Heart left ventricle (tissue), 16 donors: ENCODE data around the gene AICDA. TPM values are rescaled to one million over a fixed set of nuclear protein-coding genes. Genes with fewer than 3 reads are reported as not detected.
"Not testable (repeated sequence)": the region's sequence is repeated elsewhere in the genome, so short reads cannot be mapped to it uniquely, and the experiment has no call there.

Source experiments
- ATAC-seq, 4 donors: fragments of 200-7000 bp; cut with Tn5 transposase; one replicate each; pipeline ENCODE4 v1.9.1; 2020 to 2022; ENCODE audit warnings: moderate library complexity in 4 of 4, mild to moderate bottlenecking in 3 of 4, moderate number of reproducible peaks in 1 of 4
- DNase-seq, 5 donors: peaks; one replicate each; pipeline ENCODE4 v3.0.0-alpha.2; 2020
- H3K27ac ChIP-seq, 12 donors: fragments of 200-600 bp; sonication (generic) in 4 of 12; one replicate each; pipeline versions ENCODE4 v1.5.0 to v1.8.0; 2016 to 2022; ENCODE audit warnings: mild to moderate bottlenecking in 2 of 12
- H3K27me3 ChIP-seq, 9 donors: fragments of 200-600 bp; sonication (generic) in 2 of 9; one replicate each; pipeline versions ENCODE4 v1.5.1 to v1.8.0; 2016 to 2022; ENCODE audit warnings: mild to moderate bottlenecking in 3 of 9
- H3K36me3 ChIP-seq, 9 donors: fragments of 200-600 bp; sonication (generic) in 2 of 9; one replicate each; pipeline versions ENCODE4 v1.5.0 to v1.8.0; 2018 to 2022; ENCODE audit warnings: mild to moderate bottlenecking in 2 of 9
- H3K4me1 ChIP-seq, 12 donors: fragments of 200-600 bp; sonication (generic) in 4 of 12; one replicate each; pipeline versions ENCODE4 v1.5.0 to v1.8.0; 2016 to 2022; ENCODE audit warnings: mild to moderate bottlenecking in 3 of 12
- H3K4me3 ChIP-seq, 12 donors: fragments of 200-600 bp; sonication (generic) in 4 of 12; one replicate each; pipeline versions ENCODE4 v1.5.0 to v1.8.0; 2017 to 2022; ENCODE audit warnings: mild to moderate bottlenecking in 9 of 12, moderate library complexity in 4 of 12
- H3K9me3 ChIP-seq, 12 donors: fragments of 200-600 bp; sonication (generic) in 4 of 12; one replicate each; pipeline versions ENCODE4 v1.5.0 to v1.8.0; 2016 to 2022; ENCODE audit warnings: mild to moderate bottlenecking in 1 of 12
- CTCF ChIP-seq, 12 donors: fragments of 200-600 bp; sonication (generic) in 4 of 12; IDR thresholded peaks; one replicate each; pipeline versions ENCODE4 v1.5.0 to v1.8.0; 2018 to 2022; ENCODE audit warnings: antibody characterized with exemption in 12 of 12, mild to moderate bottlenecking in 5 of 12
- POLR2A ChIP-seq, 2 donors: fragments of 450-650 bp; IDR thresholded peaks; one replicate each; pipeline ENCODE4 v1.6.1; 2017; ENCODE audit warnings: antibody characterized with exemption in 2 of 2, mild to moderate bottlenecking in 2 of 2, moderate library complexity in 2 of 2
- WGBS, 4 donors: extraction: QIAGEN DNeasy Blood & Tissue Kit in 2 of 4; methylation state at CpG; one replicate each; pipeline versions ENCODE4 v1.1.5 to v1.1.7; 2013 to 2018; 5-methylcytosine and 5-hydroxymethylcytosine counted together
- intact Hi-C, 10 donors: fragments of 100-400 bp; cut with DNase I; formaldehyde crosslinking; loops; one replicate each; pipeline versions ENCODE4 v1.11.1 to v1.14.2; 2022
- polyA plus RNA-seq, 2 donors: library from polyadenylated mRNA; stranded (reverse); fragments of 200-250 nt; gene quantifications; one replicate each; pipeline ENCODE4 v1.2.3, GENCODE V29; 2013
- total RNA-seq, 9 donors: library from RNA; depleted of rRNA in 2 of 9; stranded (reverse); fragments of >200 nt in 2 of 9; fragmentation: NEBNext Ultra II Directional in 3 of 9; extraction: Animal tissue kit (Norgen Biotek cat#: 25700) in 3 of 9; gene quantifications; one replicate each; pipeline versions ENCODE4 v1.1.0 to v1.2.4, GENCODE V29; 2016 to 2023
- donor health status: ischemic (EF 13 %, LVEDD 7.1; RV severe dilation, severe dysfunction).
- donor health status: healthy with polysubstance abuse.
- donor health status: DM: no; HTN: yes; CAD: no.
- donor health status: DM: no; HTN: no; CAD: no.
- donor health status: ischemic (EF 25% LVEDD 6.9; RV normal size, moderate dysfunction).
- donor health status: ischemic (EF 25% LVEDD 5.7; RV mildly dilated, moderate dysfunction).
- donor health status: healthy.
- donor health status: DM: yes; HTN: yes; CAD: no.
- donor health status: ischemic (EF 35%, LVEDD 5.7; RV mildly dilated, moderate dysfunction).
- donor health status: nonischemic (EF 11% LVEDD 7.7; RV severe dilation, severe dysfunction).
- donor health status: DM: yes; HTN: yes; CAD: no.
- donor health status: PGD.
- donor health status: ischemic (EF 29% LVEDD 5.4; RV normal size, mild dysfunction).
- donor health status: nonischemic (EF 23%, LVEDD 6.1; RV moderate dilation, normal function).

AICDA gene
- total and polyA plus RNA-seq, 11 donors = 0.08 TPM; not detected in 10

DNA sequence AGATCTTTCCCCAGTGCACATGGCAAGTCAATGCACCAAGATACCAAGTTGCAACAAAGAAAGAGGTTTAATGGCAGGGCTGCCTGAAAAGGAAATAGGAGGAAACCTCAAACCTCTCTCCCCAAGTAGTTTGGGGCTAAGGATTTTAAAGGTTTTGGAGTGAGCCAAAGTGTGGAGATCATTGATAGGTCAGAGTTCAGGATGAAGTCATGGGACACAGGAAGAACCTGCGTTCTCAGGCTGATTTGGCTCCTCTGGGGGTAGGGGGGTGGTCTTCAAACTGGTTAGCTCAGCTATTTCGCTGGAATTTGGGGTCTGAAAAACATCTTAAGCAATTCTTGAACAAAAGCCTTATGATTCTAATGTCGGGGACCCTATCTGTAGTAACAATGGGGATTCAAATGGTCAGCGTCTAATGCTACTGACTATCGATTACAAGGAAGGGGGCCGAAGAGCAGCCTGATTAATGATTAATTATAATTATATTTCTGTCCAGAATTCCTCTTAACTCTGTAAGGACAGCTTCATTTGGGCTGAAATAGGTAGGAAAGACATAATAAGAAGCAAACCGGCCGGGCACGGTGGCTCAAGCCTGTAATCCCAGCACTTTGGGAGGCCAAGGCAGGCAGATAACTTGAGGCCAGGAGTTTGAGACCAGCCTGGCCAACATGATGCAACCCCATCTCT is 31.4 kb downstream of the AICDA start:
- DNase-seq (no peak), ATAC-seq (no peak)
- 70 to 75% (median 72%) methylated on average over 9 of the region's 9 CpGs for WGBS, 4 donors
- no peak for TF ChIP-seq CTCF (IDR thresholded peaks at IDR 0.05)
- TF ChIP-seq POLR2A (IDR thresholded peaks at IDR 0.05) = no peak
- Histone ChIP-seq H3K4me3 (no peak overlapping the region), H3K9me3 (no peaks in the 10 kb centered on the region), H3K27ac (no peak overlapping the region), H3K4me1 (no peaks in the 10 kb centered on the region), H3K36me3 (no peaks in the 10 kb centered on the region), H3K27me3 (no peaks in the 10 kb centered on the region)
- intact Hi-C loops = no loop called here

GRCh38 chr12:8577879-8578278 is 34.8 kb downstream of the AICDA start:
- no peak for ATAC-seq
- Histone ChIP-seq H3K9me3 (no peaks in the 10 kb centered on the region), H3K27ac (no peak overlapping the region), H3K4me3 (no peak overlapping the region), H3K36me3 (no peaks in the 10 kb centered on the region), H3K27me3 (no peaks in the 10 kb centered on the region), H3K4me1 (peaks cover 0 to 4% (median 0%) of the 10 kb centered on the region in 12 donors)
- no peak for DNase-seq
- TF ChIP-seq POLR2A (IDR thresholded peaks at IDR 0.05) (no peak), CTCF (IDR thresholded peaks at IDR 0.05) (no peak)
- WGBS, 4 donors = 69 to 79% (median 77%) methylated on average over 3 of the region's 3 CpGs
- intact Hi-C loops = no loop called here

- DNase-seq (no peak), ATAC-seq (peak in 2 of 4 donors; percentile 63 to 75)
- Histone ChIP-seq H3K4me3 (no peak overlapping the region), H3K4me1 (peaks cover 0 to 16% (median 0%) of the 10 kb centered on the region in 12 donors), H3K36me3 (no peaks in the 10 kb centered on the region), H3K27me3 (no peaks in the 10 kb centered on the region), H3K27ac (no peak overlapping the region), H3K9me3 (peaks cover 0 to 2% (median 0%) of the 10 kb centered on the region in 12 donors)
- intact Hi-C loops = no loop called here
- WGBS, 4 donors = 41 to 54% (median 44%) methylated on average over 2 of the region's 2 CpGs
- no peak for TF ChIP-seq POLR2A (IDR thresholded peaks at IDR 0.05)
- TF ChIP-seq CTCF (IDR thresholded peaks at IDR 0.05) = no peak
These were observed 40.2 kb downstream of the AICDA start for GRCh38 chr12:8572507-8572906.

GRCh38 chr12:8566525-8566924 is 46.1 kb downstream of the AICDA start:
- ATAC-seq (no peak), DNase-seq (no peak)
- H3K4me1 ChIP-seq = peaks cover 0 to 18% (median 0%) of the 10 kb centered on the region in 12 donors
- H3K9me3 ChIP-seq = peaks cover 0 to 27% (median 6%) of the 10 kb centered on the region in 12 donors
- intact Hi-C loops = no loop called here
- H3K27ac ChIP-seq = peak overlapping the region in 1 of 12 donors; percentile 68
- TF ChIP-seq POLR2A (IDR thresholded peaks at IDR 0.05) (no peak), CTCF (IDR thresholded peaks at IDR 0.05) (no peak)
- H3K4me3 ChIP-seq = no peak overlapping the region
- H3K27me3 ChIP-seq = no peaks in the 10 kb centered on the region
- H3K36me3 ChIP-seq = no peaks in the 10 kb centered on the region

- H3K27me3 ChIP-seq, H3K4me3 ChIP-seq, H3K36me3 ChIP-seq, DNase-seq, intact Hi-C loops: not testable (repeated sequence)
- peak overlapping the region in 1 of 12 donors; percentile 71 for H3K27ac ChIP-seq
- peaks cover 0 to 18% (median 0%) of the 10 kb centered on the region in 12 donors for H3K4me1 ChIP-seq
- peaks cover 0 to 27% (median 6%) of the 10 kb centered on the region in 12 donors for H3K9me3 ChIP-seq
- WGBS, 4 donors = 63 to 75% (median 66%) methylated on average over 2 of the region's 2 CpGs
- peak in 1 of 4 donors; percentile 44 for ATAC-seq
These were observed 46.6 kb downstream of the AICDA start for GRCh38 chr12:8566052-8566451.
